ENCODE results near the gene SPANXN4. TPM values are rescaled to one million over a fixed set of nuclear protein-coding genes. Genes with fewer than 3 reads are reported as not detected.

SPANXN4 gene
- polyA plus RNA-seq (2011; rRNA removed) (not detected in 2 replicates), polyA minus RNA-seq (2011; rRNA and poly(A)+ RNA removed) (not detected in 2 replicates)

GRCh38 chrX:143025628-143026027 lies at the start of gene SPANXN4:
Gene SPANXN4, plus strand, starts transcription at chrX:143025928. Its CDS starts 87 bp downstream, at chrX:143026015.
- CTCF ChIA-PET: no interaction called here
- POLR2A ChIA-PET: no interaction called here
- DNase-seq (ENCODE audit: low read depth, low spot score): no peak
- Histone ChIP-seq H3K27ac (ENCODE audit: low read depth, low read length) (no peak within 1 kb of the TSS), H3K27me3 (ENCODE audit: control insufficient read depth, insufficient read depth, low read length) (no peaks in the 10 kb centered on the region), H3K4me3 (ENCODE audit: low read depth, low read length) (no peak within 1 kb of the TSS), H3K9me3 (ENCODE audit: control insufficient read depth, insufficient read depth, low read length) (no peaks in the 10 kb centered on the region)
- TF ChIP-seq CTCF (IDR thresholded peaks at IDR 0.05; ENCODE audit: low read depth, low read length): no peak

- DNase-seq (ENCODE audit: low read depth, low spot score): no peak
- H3K4me3 ChIP-seq (ENCODE audit: low read depth, low read length): no peak overlapping the region
- no peak for TF ChIP-seq CTCF (IDR thresholded peaks at IDR 0.05; ENCODE audit: low read depth, low read length)
- CTCF ChIA-PET: no interaction called here
- no peaks in the 10 kb centered on the region for H3K27me3 ChIP-seq (ENCODE audit: control insufficient read depth, insufficient read depth, low read length)
- H3K27ac ChIP-seq (ENCODE audit: low read depth, low read length): no peak overlapping the region
- no peaks in the 10 kb centered on the region for H3K9me3 ChIP-seq (ENCODE audit: control insufficient read depth, insufficient read depth, low read length)
- POLR2A ChIA-PET: no interaction called here
Observed at GRCh38 chrX:142977128-142977914, 48.4 kb upstream of the SPANXN4 start.

GRCh38 chrX:142978130-142978684 lies 47.5 kb upstream of the SPANXN4 start:
- TF ChIP-seq CTCF (IDR thresholded peaks at IDR 0.05; ENCODE audit: low read depth, low read length): no peak

GRCh38 chrX:142982679-142983078 lies 43.0 kb upstream of the SPANXN4 start:
- DNase-seq (ENCODE audit: low read depth, low spot score): no peak
- H3K9me3 ChIP-seq (ENCODE audit: control insufficient read depth, insufficient read depth, low read length): no peaks in the 10 kb centered on the region; the same call in 1 of the 2 replicates
- H3K27ac ChIP-seq (ENCODE audit: low read depth, low read length): no peak overlapping the region
- no peak for TF ChIP-seq CTCF (IDR thresholded peaks at IDR 0.05; ENCODE audit: low read depth, low read length)
- ChIA-PET POLR2A (no interaction called here), CTCF (no interaction called here)
- H3K27me3 ChIP-seq (ENCODE audit: control insufficient read depth, insufficient read depth, low read length): no peaks in the 10 kb centered on the region
- H3K4me3 ChIP-seq (ENCODE audit: low read depth, low read length): no peak overlapping the region

More at GRCh38 chrX:142978130-142978684, 47.5 kb upstream of the SPANXN4 start:
- Histone ChIP-seq H3K9me3 (ENCODE audit: control insufficient read depth, insufficient read depth, low read length) (no peaks in the 10 kb centered on the region), H3K27me3 (ENCODE audit: control insufficient read depth, insufficient read depth, low read length) (no peaks in the 10 kb centered on the region), H3K27ac (ENCODE audit: low read depth, low read length) (no peak overlapping the region), H3K4me3 (ENCODE audit: low read depth, low read length) (no peak overlapping the region)
- CTCF ChIA-PET: no interaction called here
- POLR2A ChIA-PET: no interaction called here
- DNase-seq (ENCODE audit: low read depth, low spot score): no peak

GRCh38 chrX:142994988-142995387 lies 30.7 kb upstream of the SPANXN4 start:
- ChIA-PET POLR2A (no interaction called here), CTCF (no interaction called here)
- no peaks in the 10 kb centered on the region for H3K9me3 ChIP-seq (ENCODE audit: control insufficient read depth, insufficient read depth, low read length)
- H3K27me3 ChIP-seq (ENCODE audit: control insufficient read depth, insufficient read depth, low read length): no peaks in the 10 kb centered on the region
- DNase-seq (ENCODE audit: low read depth, low spot score): no peak
- TF ChIP-seq CTCF (IDR thresholded peaks at IDR 0.05; ENCODE audit: low read depth, low read length): no peak
- no peak overlapping the region for H3K27ac ChIP-seq (ENCODE audit: low read depth, low read length)
- H3K4me3 ChIP-seq (ENCODE audit: low read depth, low read length): no peak overlapping the region
